Effector CD8-positive, alpha-beta T cell (primary cell): ENCODE results near the gene RRH.
"Not testable (repeated sequence)": the region's sequence is repeated elsewhere in the genome, so short reads cannot be mapped to it uniquely, and the experiment has no call there.

Source experiments
- DNase-seq: peaks from one replicate; lab custom pipeline; 2025; lab: John Stamatoyannopoulos, UW

The RRH gene

GRCh38 chr4:109846395-109847098, 18.8 kb downstream of the RRH start:
- no peak for DNase-seq

- no peak for DNase-seq
Observed at GRCh38 chr4:109847896-109848442, 20.2 kb downstream of the RRH start, which contains the start of gene LRIT3. TSS of gene LRIT3 (plus strand) at chr4:109848107. CDS start at chr4:109848202, 95 bp downstream.

GRCh38 chr4:109848501-109848900, 20.7 kb downstream of the RRH start:
- DNase-seq = no peak

GRCh38 chr4:109850601-109851000, 22.8 kb downstream of the RRH start:
- DNase-seq = no peak

GRCh38 chr4:109859426-109860300, 31.9 kb downstream of the RRH start:
- not testable (repeated sequence) for DNase-seq

- no peak for DNase-seq
Observed at GRCh38 chr4:109861271-109861670, 33.5 kb downstream of the RRH start.

- DNase-seq = no peak
Observed at GRCh38 chr4:109861916-109862511, 34.2 kb downstream of the RRH start.

GRCh38 chr4:109864134-109864533, 36.4 kb downstream of the RRH start:
- no peak for DNase-seq

GRCh38 chr4:109870061-109870460, 42.3 kb downstream of the RRH start:
- DNase-seq = no peak

- no peak for DNase-seq
Observed at GRCh38 chr4:109872065-109872464, 44.3 kb downstream of the RRH start.

- no peak for DNase-seq
Observed at GRCh38 chr4:109872950-109873656, 45.3 kb downstream of the RRH start.

GRCh38 chr4:109873791-109874514, 46.2 kb downstream of the RRH start:
- no peak for DNase-seq

GRCh38 chr4:109875106-109875505, 47.3 kb downstream of the RRH start:
- no peak for DNase-seq

- DNase-seq = not testable (repeated sequence)
Observed at GRCh38 chr4:109875553-109875952, 47.8 kb downstream of the RRH start.

- DNase-seq = no peak
Observed at GRCh38 chr4:109876634-109877265, 49.0 kb downstream of the RRH start.

- DNase-seq = no peak
Observed at GRCh38 chr4:109877400-109877799, 49.6 kb downstream of the RRH start.

GRCh38 chr4:109878355-109878754, 50.6 kb downstream of the RRH start:
- no peak for DNase-seq

- DNase-seq = no peak
Observed at GRCh38 chr4:109879081-109879480, 51.3 kb downstream of the RRH start.

GRCh38 chr4:109879636-109880314, 52.0 kb downstream of the RRH start:
- no peak for DNase-seq

- no peak for DNase-seq
Observed at GRCh38 chr4:109886303-109886702, 58.5 kb downstream of the RRH start.
